Limb (tissue), 2 donors: ENCODE measurements around the gene IL18RAP.

Experiments
- DNase-seq, 2 donors: peaks; one replicate each; pipeline ENCODE4 v3.0.0-alpha.2; 2016; ENCODE audit errors: extremely low spot score in 2 of 2

Gene IL18RAP

DNA sequence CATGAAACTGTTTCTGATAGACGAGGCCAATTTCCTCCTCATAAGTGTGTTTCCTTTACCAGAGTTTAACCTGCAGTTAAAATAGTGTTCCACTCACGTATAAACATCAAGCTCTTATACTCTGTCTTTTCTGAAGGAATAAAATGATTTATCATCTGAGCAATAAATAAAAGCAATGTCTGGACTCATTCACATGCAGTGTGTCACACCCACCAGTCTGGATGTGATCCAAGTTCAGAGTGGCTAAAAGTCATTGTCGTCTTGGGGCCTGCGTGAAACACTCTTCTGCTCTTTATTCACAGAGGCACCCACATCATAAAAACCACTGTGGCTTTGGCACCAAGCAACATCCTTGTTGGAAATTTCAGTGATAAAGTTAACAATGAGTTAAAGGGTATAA is 30.5 kb downstream of the IL18RAP start:
- no peak for DNase-seq

DNA sequence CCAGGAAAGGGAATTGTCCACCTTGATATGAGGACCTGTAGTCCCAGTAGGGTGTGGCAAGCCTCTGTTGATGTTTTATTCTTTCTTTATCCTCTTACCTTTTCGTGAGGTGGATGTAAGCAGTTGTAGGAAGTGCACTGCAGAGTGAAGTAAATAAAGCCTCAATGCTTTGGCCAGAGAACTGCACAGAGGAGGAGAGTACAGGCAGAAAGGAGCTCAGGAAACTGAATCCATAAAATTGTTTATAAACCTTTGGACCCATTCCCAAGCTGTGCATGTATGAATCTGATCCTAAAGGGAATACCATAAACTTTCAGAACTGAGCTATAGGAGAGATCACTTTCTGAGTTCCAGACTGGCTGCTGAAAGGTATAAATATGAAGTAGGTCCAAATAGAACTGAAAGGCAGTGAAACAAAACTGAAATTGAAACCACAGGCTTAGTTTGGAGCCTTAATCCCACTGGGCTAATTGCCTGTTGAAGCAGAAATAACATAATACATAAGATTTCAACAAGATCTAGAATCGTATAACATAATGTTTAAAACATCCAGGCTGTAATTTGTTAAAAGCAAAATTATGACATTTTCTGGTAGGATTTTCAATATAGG is 32.2 kb downstream of the IL18RAP start:
- DNase-seq, result no peak

GRCh38 chr2:102460467-102460866 is 37.5 kb downstream of the IL18RAP start:
- no peak for DNase-seq

DNA sequence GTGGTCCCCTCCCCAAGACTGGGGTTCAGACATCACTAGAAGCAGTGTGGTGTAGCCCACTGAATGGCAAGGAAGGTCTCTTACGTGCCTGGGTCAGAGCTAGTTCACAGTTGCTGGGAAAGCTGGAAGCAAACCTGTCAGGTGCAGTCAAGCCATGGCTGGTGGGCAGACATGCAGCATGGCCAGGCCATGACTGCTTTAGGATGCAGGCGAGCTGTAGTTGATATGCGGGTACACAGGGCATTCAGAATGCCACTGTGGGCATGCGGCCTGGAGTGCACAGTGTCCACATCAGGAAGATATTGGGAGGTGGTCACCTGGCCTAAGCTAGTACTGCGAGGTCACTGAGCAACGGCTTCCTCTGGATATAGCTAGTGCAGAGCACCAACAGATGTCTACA is 38.2 kb downstream of the IL18RAP start:
- no peak for DNase-seq

GRCh38 chr2:102463160-102463559 is 40.2 kb downstream of the IL18RAP start:
- no peak for DNase-seq

GRCh38 chr2:102470168-102470567 is 47.2 kb downstream of the IL18RAP start:
- DNase-seq, result no peak

GRCh38 chr2:102473020-102473419 is 50.1 kb downstream of the IL18RAP start, which contains the start of gene SLC9A4:
Gene SLC9A4, plus strand, starts transcription at chr2:102473226. Its CDS starts 534 bp downstream, at chr2:102473760.
- DNase-seq, result peak; percentile 24 to 60

DNA sequence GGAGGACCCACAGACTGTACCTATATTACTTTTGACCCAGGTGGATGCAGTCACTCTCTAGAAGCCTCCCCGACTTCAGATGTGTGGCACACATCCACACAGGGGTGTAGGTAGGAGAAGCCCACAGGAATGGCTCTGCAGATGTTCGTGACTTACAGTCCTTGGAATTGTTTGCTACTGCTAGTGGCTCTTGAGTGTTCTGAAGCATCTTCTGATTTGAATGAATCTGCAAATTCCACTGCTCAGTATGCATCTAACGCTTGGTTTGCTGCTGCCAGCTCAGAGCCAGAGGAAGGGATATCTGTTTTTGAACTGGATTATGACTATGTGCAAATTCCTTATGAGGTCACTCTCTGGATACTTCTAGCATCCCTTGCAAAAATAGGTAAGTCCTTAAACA is 50.7 kb downstream of the IL18RAP start:
- DNase-seq, result no peak

DNA sequence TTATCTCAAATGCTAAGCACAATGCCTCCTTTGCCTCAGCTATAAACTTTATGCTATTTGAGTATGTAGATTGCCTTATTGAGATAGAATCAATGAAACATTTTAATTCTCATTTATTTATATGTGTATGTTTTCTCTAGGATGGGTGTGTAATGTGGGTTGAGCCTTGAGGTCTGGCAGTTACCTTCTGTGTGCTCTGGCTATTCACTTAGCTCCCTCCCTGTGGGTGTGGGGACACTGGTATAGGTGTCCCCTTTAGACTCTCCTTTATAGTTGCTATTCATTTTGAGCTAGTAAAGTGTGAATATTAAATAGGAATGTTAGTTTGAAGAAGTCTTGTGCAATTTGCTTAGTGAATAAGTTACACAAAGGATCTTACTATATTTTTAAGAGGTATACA is 51.8 kb downstream of the IL18RAP start:
- no peak for DNase-seq

DNA sequence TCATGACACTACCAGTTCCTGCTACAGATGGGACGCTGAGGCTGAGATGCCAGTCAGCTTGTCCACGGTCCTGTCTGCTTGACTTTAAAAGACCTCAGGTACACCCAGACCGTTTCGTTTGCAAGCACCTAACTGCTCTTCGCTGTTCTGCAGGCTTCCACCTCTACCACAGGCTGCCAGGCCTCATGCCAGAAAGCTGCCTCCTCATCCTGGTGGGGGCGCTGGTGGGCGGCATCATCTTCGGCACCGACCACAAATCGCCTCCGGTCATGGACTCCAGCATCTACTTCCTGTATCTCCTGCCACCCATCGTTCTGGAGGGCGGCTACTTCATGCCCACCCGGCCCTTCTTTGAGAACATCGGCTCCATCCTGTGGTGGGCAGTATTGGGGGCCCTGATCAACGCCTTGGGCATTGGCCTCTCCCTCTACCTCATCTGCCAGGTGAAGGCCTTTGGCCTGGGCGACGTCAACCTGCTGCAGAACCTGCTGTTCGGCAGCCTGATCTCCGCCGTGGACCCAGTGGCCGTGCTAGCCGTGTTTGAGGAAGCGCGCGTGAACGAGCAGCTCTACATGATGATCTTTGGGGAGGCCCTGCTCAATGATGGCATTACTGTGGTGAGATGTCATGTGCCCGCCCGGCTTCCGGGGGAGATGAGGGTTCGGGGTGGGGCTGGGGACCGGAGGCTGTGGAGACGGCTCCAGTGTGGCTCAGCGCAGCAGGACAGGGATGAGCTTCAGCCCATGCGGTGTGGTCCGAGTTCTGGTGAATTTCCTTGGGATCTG is 55.9 kb downstream of the IL18RAP start:
- DNase-seq, result no peak

DNA sequence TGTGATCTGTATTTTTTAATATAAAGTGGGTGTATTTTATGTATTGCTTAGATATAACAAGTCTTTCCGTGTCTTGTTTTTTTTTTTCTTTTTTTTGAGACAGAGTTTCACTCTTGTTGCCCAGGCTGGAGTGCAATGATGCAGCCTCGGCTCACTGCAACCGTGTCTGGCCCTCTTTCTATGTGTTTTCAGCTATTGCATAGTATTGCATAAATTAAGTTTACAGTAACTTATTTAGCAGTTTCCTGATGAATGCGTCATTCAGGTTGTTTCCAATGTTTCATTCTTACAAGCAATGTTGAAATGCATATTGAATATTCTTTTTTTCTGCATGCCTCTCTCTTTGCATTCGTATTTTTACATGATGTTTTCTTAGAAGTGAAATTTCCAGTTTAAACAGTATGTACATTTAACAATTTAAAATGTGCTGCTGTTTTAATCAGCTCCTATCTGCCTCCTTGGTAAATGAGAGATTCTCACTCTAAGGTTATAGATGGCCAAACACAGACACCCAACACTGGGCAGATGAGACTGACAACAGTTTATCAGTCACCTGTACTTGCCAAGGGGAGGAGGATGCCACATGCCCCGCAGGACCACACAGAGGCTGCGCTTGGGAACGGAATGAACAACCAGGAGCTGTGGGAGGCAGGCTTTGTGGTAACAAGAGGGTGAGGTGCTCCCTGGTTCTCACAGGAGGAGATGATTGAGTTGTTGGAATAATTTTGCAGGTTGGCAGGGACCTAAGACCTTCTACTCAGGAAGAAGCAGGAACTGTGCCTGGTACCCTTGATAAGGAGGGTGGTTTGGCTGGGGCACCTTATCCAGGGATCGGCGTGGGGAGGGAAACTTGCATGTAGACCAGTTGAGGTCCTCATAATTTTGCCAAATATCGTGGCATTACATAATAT is 57.6 kb downstream of the IL18RAP start:
- no peak for DNase-seq

GRCh38 chr2:102481931-102482330 is 59.0 kb downstream of the IL18RAP start:
- no peak for DNase-seq

DNA sequence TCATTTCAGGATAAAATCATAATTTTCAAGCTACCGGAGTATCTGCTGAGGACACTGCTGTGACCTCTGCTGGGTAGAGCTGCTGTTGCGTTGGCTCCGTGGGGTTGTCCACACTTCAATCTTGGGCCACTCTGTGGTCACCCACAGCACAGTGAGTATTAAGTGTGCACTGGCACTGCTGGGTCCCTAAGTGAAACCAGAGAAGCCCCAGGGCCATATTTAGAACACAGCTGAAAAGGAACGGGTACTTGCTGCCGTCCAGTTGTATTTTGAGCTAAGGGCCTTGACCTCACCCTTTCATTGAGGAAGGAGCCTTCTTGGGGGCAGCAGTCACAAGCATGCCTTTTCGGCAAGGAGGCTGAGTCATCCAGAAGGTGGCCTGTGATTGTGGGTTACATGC is 60.1 kb downstream of the IL18RAP start:
- DNase-seq, result no peak

GRCh38 chr2:102484310-102485061 is 61.5 kb downstream of the IL18RAP start:
- no peak for DNase-seq

DNA sequence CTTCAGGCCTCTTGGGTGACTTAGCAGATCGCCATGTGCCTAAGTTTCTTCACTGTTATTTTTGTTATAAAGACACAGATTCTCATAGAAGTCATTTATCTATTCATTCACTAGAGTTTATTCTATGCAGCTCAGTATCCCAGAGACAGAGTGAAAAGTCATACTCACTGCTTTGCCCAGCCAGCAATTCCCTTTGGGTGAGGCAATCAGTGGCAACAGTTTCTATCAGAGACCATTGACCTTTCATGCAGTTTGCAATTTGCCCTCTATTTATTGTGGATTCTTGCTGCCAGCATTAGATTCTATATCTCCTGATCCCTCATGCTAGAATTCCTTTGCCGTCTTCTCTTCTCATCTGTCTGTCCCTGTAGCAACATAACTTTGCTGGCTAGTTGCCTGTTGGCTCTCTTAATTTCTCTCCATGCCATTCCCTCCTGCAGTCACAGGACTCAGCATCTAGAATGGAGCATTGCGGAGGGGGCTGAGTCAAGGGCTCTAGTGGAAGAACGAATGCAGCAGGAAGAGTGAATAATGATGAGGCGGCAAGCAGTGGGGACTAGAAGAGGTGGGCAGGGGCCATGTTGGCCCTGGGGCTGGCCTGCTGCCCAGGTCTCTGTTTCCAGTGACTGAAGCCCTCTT is 62.3 kb downstream of the IL18RAP start:
- no peak for DNase-seq

DNA sequence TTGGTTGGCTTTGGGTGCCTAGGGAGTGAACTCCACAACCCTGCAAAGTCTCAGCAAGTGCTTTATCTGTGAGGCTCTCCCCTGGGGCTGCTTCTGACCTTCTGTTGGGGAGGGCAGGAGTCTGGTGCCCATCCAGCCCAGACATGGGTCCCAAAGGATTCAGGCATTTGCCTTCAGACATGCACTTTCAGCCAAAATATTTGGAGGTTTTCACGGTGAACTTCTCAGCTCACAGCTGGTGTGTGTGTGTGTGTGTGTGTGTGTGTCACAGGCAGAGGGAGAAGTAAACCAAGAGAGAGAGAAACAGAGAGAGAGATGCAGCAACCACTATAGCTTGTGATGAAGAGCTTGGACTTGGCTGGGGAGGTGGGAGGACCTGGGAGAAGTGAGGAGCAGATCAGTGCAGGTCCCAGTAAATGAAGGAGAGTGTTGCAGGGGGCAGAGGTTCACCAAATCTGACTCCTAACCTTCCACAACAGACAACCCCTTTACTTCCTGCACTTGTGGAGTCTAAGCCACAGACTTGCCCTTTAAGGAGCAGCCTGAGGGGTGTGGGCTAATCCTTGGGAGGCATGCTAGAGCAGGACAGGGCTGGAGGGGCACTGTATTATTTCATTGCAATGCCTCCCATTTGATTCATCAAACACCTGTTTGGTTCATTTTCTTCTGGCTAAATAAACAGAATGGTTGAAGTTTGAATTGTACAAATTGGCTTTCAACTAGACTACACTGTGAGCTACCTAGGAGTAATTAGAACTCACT is 64.2 kb downstream of the IL18RAP start:
- no peak for DNase-seq

DNA sequence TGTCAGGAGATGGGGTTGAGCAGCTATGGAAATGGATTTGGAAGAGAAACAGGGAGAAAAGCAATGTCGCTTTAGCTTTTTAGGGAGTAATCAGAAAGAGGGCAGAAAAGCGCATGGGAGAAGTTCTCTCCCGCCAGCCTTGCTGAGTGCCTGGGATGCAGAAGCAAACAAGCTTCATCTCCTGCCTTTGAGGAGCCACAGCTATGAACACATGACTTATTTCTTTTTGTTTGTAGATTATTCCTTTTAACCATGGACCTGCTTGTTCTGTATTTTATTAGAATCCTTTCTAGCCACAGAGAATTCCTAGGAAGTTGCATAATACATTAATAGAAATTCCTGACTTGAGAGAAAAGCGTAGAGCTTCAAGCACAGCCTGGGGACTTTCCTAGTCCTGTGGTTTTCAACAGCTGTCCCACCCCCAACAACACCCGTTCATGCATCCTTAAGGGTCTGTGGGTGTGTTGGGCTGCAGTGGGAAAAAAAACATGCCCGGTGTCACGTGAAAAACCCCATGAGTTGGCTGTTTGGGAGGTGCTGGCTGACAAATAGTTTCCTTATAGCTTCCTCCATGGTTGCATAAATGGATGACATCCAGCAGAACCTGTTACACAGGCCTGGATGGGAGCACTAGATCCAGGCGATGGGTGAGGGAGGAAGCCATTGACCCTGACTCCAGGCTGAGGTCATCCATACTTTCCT is 65.0 kb downstream of the IL18RAP start:
- DNase-seq, result peak in 1 of 2 donors; percentile 19

DNA sequence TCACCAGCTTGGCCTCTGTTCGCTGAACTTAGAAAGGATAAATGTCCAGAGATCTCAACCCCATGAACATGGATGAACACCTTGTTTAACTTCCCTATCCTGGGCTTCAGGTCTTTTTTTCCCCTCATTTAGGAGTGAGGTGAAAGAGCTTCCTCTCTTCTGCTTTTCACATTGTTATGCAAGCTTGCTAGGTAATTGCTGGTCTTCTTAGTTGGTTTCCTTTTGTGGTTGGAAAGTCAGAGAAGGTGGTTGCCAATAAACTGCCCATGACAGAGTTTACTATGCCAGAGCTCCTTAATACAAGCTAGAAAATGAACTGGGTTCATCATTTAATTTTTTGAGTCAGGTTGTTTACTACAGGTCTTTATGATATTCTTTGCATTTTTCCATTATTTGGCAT is 66.7 kb downstream of the IL18RAP start:
- no peak for DNase-seq

DNA sequence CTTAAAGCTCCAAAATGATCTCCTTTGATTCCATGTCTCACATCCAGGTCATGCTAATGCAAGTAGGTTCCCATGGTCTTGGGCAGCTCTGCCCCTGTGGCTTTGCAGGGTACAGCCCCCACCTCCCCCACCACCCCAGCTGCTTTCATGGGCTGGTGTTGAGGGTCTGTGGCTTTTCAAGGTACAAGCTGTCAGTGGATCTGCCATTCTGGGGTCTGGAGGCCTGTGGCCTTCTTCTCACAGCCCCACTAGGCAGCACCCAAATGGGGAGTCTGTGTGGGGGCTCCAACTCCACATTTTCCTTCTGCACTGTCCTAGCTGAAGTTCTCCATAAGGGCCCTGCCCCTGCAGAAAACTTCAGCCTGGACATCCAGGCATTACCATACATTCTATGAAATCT is 69.0 kb downstream of the IL18RAP start:
- no peak for DNase-seq

- no peak for DNase-seq
Observed at GRCh38 chr2:102494570-102494969, 71.6 kb downstream of the IL18RAP start.
